HepG2 (cell line): Measurements from ENCODE around the gene IQCE. TPM values are rescaled to one million over a fixed set of nuclear protein-coding genes. Genes with fewer than 3 reads are reported as not detected.

ENCODE experiments used
- AHR ChIP-seq: IDR thresholded peaks from 2 replicates; pipeline ENCODE4 v1.6.1; 2018; ENCODE audit warnings: missing genetic modification reagents, missing compliant biosample characterization
- GATAD1 ChIP-seq: IDR thresholded peaks from 2 replicates; pipeline ENCODE4 v1.6.1; 2016; ENCODE audit warnings: missing genetic modification reagents, missing compliant biosample characterization
- GTF3A ChIP-seq: sonication (generic); formaldehyde crosslinking; conservative IDR thresholded peaks from 2 replicates; pipeline ENCODE4 v1.4.0; 2020; ENCODE audit warnings: mild to moderate bottlenecking, missing genetic modification reagents
- HOXA5 ChIP-seq: sonication (generic); formaldehyde crosslinking; IDR thresholded peaks from 2 replicates; pipeline ENCODE4 v1.4.0; 2020; ENCODE audit warnings: missing genetic modification reagents
- KLF15 ChIP-seq: sonication (generic); formaldehyde crosslinking; IDR thresholded peaks from 2 replicates; pipeline ENCODE4 v1.8.1; 2023; ENCODE audit warnings: borderline replicate concordance, mild to moderate bottlenecking, inconsistent platforms, missing genetic modification reagents, mixed read lengths
- MAFF ChIP-seq: IDR thresholded peaks from 2 replicates; pipeline ENCODE4 v1.6.1; 2011; ENCODE audit warnings: low read depth, low read length, improper control_type of control experiment
- MTA1 ChIP-seq: sonication (generic); formaldehyde crosslinking; IDR thresholded peaks from 2 replicates; pipeline ENCODE4 v1.4.0; 2020; ENCODE audit warnings: missing genetic modification reagents, mild to moderate bottlenecking, borderline replicate concordance
- PHF8 ChIP-seq: sonication (generic); formaldehyde crosslinking; IDR thresholded peaks from 2 replicates; pipeline ENCODE4 v1.5.0; 2020; ENCODE audit warnings: missing genetic modification reagents
- SIN3A ChIP-seq: IDR thresholded peaks from 2 replicates; pipeline ENCODE4 v1.6.1; 2011; ENCODE audit warnings: low read depth, mild to moderate bottlenecking, control low read depth, low read length, borderline replicate concordance
- SPEN ChIP-seq: sonication (generic); formaldehyde crosslinking; IDR thresholded peaks from 2 replicates; pipeline ENCODE4 v1.5.1; 2020; ENCODE audit warnings: low read depth, mild to moderate bottlenecking, missing genetic modification reagents
- TEAD3 ChIP-seq: optimal IDR thresholded peaks from 2 replicates; pipeline ENCODE3; 2016; ENCODE audit warnings: borderline replicate concordance
- ZBTB20 ChIP-seq: sonication (generic); formaldehyde crosslinking; IDR thresholded peaks from 2 replicates; pipeline ENCODE4 v1.8.1; 2023; ENCODE audit warnings: missing genetic modification reagents, low read depth, mild to moderate bottlenecking, borderline replicate concordance
- ZBTB8A ChIP-seq: sonication (generic); formaldehyde crosslinking; IDR thresholded peaks from 2 replicates; pipeline ENCODE4 v1.4.0; 2020; ENCODE audit warnings: mild to moderate bottlenecking, low read depth, missing genetic modification reagents, borderline replicate concordance
- ZNF224 ChIP-seq: sonication (generic); formaldehyde crosslinking; IDR thresholded peaks from 2 replicates; pipeline ENCODE4 v1.5.0; 2020; ENCODE audit warnings: mild to moderate bottlenecking, missing genetic modification reagents
- ZNF383 ChIP-seq: sonication (generic); formaldehyde crosslinking; IDR thresholded peaks from 2 replicates; pipeline ENCODE4 v1.4.0; 2020; ENCODE audit warnings: missing genetic modification reagents, mild to moderate bottlenecking, borderline replicate concordance
- ZNF460 ChIP-seq: sonication (generic); formaldehyde crosslinking; IDR thresholded peaks from 2 replicates; pipeline ENCODE4 v1.5.1; 2020; ENCODE audit warnings: missing genetic modification reagents, mild to moderate bottlenecking, borderline replicate concordance
- ZNF564 ChIP-seq: sonication (generic); formaldehyde crosslinking; IDR thresholded peaks from 2 replicates; pipeline ENCODE4 v1.8.1; 2023; ENCODE audit warnings: mild to moderate bottlenecking, missing genetic modification reagents
- ZNF567 ChIP-seq: sonication (generic); formaldehyde crosslinking; IDR thresholded peaks from 2 replicates; pipeline ENCODE4 v1.8.1; 2023; ENCODE audit warnings: mild to moderate bottlenecking, missing genetic modification reagents, borderline replicate concordance
- ZNF572 ChIP-seq: sonication (generic); formaldehyde crosslinking; IDR thresholded peaks from 2 replicates; pipeline ENCODE4 v1.5.1; 2020; ENCODE audit warnings: mild to moderate bottlenecking, missing genetic modification reagents
- ZSCAN29 ChIP-seq: sonication (generic); formaldehyde crosslinking; conservative IDR thresholded peaks from 2 replicates; pipeline ENCODE4 v1.4.0; 2020; ENCODE audit warnings: mild to moderate bottlenecking, missing genetic modification reagents
- polyA plus RNA-seq, 8 experiments: library from polyadenylated mRNA; depleted of rRNA in 3 of 8; stranded (reverse) in 7 of 8; unstranded in 1 of 8; fragments of >200 nt; fragmentation: Illumina TruSeq in 4 of 8; extraction: Trizol in 4 of 8; gene quantifications; 2 replicates each; pipeline versions ENCODE4 v1.2.1 to v1.2.3, GENCODE V29; 2011 to 2016; ENCODE audit warnings: low read depth in 4 of 8, missing spikeins in 1 of 8, mixed read lengths in 1 of 8; ENCODE audit not compliant: insufficient read depth in 1 of 8
- total RNA-seq, 5 experiments: library from RNA; depleted of rRNA; stranded (reverse); fragments of >200 nt; fragmentation: Illumina TruSeq; extraction: Trizol; gene quantifications; 2 replicates each; pipeline ENCODE4 v1.2.3, GENCODE V29; 2016; ENCODE audit warnings: low read depth in 1 of 5
- TF ChIP-seq, protein P1 (sequence below): sonication (generic); formaldehyde crosslinking; conservative IDR thresholded peaks from 2 replicates; pipeline ENCODE4 v1.4.0; 2020; ENCODE audit warnings: missing genetic modification reagents
- TF ChIP-seq, protein P2 (sequence below): sonication (generic); formaldehyde crosslinking; IDR thresholded peaks from 2 replicates; pipeline ENCODE4 v1.4.0; 2020; ENCODE audit warnings: missing genetic modification reagents, low read depth, mild to moderate bottlenecking, borderline replicate concordance
- TF ChIP-seq, protein P3 (sequence below): sonication (generic); formaldehyde crosslinking; IDR thresholded peaks from 2 replicates; pipeline ENCODE4 v1.5.1; 2020; ENCODE audit warnings: mild to moderate bottlenecking, missing genetic modification reagents

IQCE gene
- total and polyA plus RNA-seq, 2 of the 13 experiments (the other 11 are each of a cell fraction or from before 2014, with no cell fraction given): 1.5 to 2.5 TPM

DNA sequence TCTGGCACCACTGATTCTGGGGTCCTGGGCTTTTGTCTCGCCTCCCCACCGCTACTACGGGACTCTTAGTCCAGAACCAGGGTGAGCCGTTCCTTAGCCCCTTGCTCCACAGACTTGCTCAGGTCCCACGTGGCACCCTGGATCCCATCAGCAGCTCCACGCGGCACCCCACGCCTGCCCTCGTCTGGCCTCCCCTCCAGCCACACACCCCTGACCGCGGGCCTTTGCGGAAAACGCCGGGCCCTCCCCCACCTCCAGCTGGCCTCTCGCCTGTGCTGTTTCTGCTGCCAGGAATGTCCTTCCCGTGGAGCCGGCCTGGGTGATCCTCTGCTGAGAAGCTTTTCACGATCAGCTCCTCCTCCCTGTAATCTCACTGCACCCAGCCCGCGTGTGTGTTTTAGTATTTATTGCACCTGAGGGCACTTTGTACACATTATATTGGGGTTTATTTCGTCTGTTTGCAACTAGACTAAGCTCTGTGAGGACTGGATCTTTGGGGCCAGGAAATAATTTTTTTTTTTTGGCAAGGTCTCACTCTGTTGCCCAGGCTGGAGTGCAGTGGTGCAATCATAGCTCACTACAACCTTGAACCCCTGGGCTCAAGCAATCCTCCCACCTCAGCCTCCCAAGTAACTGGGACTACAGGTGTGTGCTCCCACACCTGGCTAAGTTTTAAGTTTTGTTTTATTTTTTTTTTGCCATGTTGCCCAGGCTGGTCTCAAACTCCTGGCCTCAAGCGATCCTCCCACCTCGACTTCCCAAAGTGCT is 62.5 kb downstream of the IQCE start (continued):
- TF ChIP-seq SIN3A: no peak
- TF ChIP-seq, protein P1, sequence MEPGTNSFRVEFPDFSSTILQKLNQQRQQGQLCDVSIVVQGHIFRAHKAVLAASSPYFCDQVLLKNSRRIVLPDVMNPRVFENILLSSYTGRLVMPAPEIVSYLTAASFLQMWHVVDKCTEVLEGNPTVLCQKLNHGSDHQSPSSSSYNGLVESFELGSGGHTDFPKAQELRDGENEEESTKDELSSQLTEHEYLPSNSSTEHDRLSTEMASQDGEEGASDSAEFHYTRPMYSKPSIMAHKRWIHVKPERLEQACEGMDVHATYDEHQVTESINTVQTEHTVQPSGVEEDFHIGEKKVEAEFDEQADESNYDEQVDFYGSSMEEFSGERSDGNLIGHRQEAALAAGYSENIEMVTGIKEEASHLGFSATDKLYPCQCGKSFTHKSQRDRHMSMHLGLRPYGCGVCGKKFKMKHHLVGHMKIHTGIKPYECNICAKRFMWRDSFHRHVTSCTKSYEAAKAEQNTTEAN (CRISPR knock-in tag): no peak
- TF ChIP-seq SPEN (CRISPR knock-in tag): 0 out of 2 replicates have a peak, but pooled peaks have one; percentile 51
- no peak for TF ChIP-seq AHR (CRISPR knock-in tag)
- 0 out of 2 replicates have a peak, but pooled peaks have one; percentile 13 for TF ChIP-seq PHF8 (CRISPR knock-in tag)
- 0 out of 2 replicates have a peak, but pooled peaks have one; percentile 46 for TF ChIP-seq ZNF564
- TF ChIP-seq KLF15 (CRISPR knock-in tag): no peak
- 0 out of 2 replicates have a peak, but pooled peaks have one; percentile 26 for TF ChIP-seq ZSCAN29 (CRISPR knock-in tag)
- TF ChIP-seq MAFF: no peak
- 0 out of 2 replicates have a peak, but pooled peaks have one; percentile 42 for TF ChIP-seq ZNF572
- peak; percentile 82; the same call in 1 of the 2 replicates for TF ChIP-seq MTA1 (CRISPR knock-in tag)
- TF ChIP-seq ZNF460 (CRISPR knock-in tag): peak; percentile 82; the same call in 1 of the 2 replicates
- TF ChIP-seq, protein P2, sequence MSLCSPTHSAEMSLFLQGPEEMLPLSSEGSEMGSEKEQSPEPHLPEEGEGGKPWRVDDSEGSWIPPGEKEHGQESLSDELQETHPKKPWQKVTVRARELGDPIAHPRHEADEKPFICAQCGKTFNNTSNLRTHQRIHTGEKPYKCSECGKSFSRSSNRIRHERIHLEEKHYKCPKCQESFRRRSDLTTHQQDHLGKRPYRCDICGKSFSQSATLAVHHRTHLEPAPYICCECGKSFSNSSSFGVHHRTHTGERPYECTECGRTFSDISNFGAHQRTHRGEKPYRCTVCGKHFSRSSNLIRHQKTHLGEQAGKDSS: peak; percentile 48; the same call in 1 of the 2 replicates
- TF ChIP-seq, protein P3, sequence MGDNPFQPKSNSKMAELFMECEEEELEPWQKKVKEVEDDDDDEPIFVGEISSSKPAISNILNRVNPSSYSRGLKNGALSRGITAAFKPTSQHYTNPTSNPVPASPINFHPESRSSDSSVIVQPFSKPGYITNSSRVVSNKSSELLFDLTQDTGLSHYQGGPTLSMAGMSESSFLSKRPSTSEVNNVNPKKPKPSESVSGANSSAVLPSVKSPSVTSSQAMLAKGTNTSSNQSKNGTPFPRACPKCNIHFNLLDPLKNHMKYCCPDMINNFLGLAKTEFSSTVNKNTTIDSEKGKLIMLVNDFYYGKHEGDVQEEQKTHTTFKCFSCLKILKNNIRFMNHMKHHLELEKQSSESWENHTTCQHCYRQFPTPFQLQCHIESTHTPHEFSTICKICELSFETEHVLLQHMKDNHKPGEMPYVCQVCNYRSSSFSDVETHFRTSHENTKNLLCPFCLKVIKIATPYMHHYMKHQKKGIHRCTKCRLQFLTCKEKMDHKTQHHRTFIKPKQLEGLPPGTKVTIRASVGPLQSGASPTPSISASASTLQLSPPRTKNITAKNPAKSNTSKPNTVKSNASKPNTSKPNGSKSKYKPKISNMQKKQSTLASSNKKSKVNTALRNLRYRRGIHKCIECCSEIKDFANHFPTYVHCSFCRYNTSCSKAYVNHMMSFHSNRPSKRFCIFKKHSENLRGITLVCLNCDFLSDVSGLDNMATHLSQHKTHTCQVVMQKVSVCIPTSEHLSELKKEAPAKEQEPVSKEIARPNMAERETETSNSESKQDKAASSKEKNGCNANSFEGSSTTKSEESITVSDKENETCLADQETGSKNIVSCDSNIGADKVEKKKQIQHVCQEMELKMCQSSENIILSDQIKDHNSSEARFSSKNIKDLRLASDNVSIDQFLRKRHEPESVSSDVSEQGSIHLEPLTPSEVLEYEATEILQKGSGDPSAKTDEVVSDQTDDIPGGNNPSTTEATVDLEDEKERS: peak; percentile 85; the same call in 1 of the 2 replicates
- TF ChIP-seq TEAD3 (CRISPR knock-in tag): peak; percentile 70
- TF ChIP-seq GTF3A (CRISPR knock-in tag): peak; percentile 31; the same call in 1 of the 2 replicates
- no peak for TF ChIP-seq ZNF567
- 0 out of 2 replicates have a peak, but pooled peaks have one; percentile 36 for TF ChIP-seq ZNF383 (CRISPR knock-in tag)
- TF ChIP-seq GATAD1 (CRISPR knock-in tag): no peak; the same call in 1 of the 2 replicates
- TF ChIP-seq ZNF224 (CRISPR knock-in tag): 0 out of 2 replicates have a peak, but pooled peaks have one; percentile 32
- 0 out of 2 replicates have a peak, but pooled peaks have one; percentile 28 for TF ChIP-seq ZBTB20
- TF ChIP-seq HOXA5 (CRISPR knock-in tag): no peak
- peak; percentile 74; the same call in 1 of the 2 replicates for TF ChIP-seq ZBTB8A (CRISPR knock-in tag)
